WTC11 (cell line): ENCODE results near the gene VWA3B. TPM values are rescaled to one million over a fixed set of nuclear protein-coding genes. Genes with fewer than 3 reads are reported as not detected.
"Not testable (repeated sequence)": the region's sequence is repeated elsewhere in the genome, so short reads cannot be mapped to it uniquely, and the experiment has no call there.

Experiments used
- ATAC-seq: fragments of 200-7000 bp; cut with Tn5 transposase; 2 replicates; pipeline ENCODE4 v1.10.0; 2021; ENCODE audit warnings: mild to moderate bottlenecking, moderate library complexity
- CTCF ChIA-PET: fragments of 300-600 bp; sonication (Branson Sonifier 250); formaldehyde crosslinking; loops from one replicate; lab custom pipeline; 2021; ENCODE audit warnings: antibody characterized with exemption; lab: Charles Lee
- POLR2A ChIA-PET: fragments of 350-600 bp; sonication (Branson Sonifier 250); formaldehyde crosslinking; loops from one replicate; lab custom pipeline; 2021; ENCODE audit warnings: antibody characterized with exemption; lab: Charles Lee
- DNase-seq: peaks from one replicate; pipeline ENCODE4 v3.0.0; 2021; ENCODE audit warnings: low spot score
- H3K27ac Mint-ChIP-seq: 2 replicates; pipeline ENCODE4 v1.8.0; 2021; ENCODE audit warnings: mixed read lengths
- H3K27me3 Mint-ChIP-seq: 2 replicates; pipeline ENCODE4 v1.8.0; 2021; ENCODE audit warnings: low read depth, mild to moderate bottlenecking, moderate library complexity, mixed read lengths
- H3K36me3 Mint-ChIP-seq: 2 replicates; pipeline ENCODE4 v1.8.0; 2021; ENCODE audit warnings: mixed read lengths
- H3K4me1 Mint-ChIP-seq: 2 replicates; pipeline ENCODE4 v1.8.0; 2022; ENCODE audit warnings: mixed read lengths
- H3K4me3 Mint-ChIP-seq: 2 replicates; pipeline ENCODE4 v1.8.0; 2021; ENCODE audit warnings: mild to moderate bottlenecking, moderate library complexity, mixed read lengths
- H3K9me3 Mint-ChIP-seq: 2 replicates; pipeline ENCODE4 v1.8.0; 2021; ENCODE audit warnings: mixed read lengths
- ARID4B ChIP-seq: sonication (generic); formaldehyde crosslinking; IDR thresholded peaks from 2 replicates; pipeline ENCODE4 v1.8.0; 2023; ENCODE audit warnings: missing genetic modification reagents, mild to moderate bottlenecking, borderline replicate concordance
- ATF2 ChIP-seq: sonication (generic); formaldehyde crosslinking; IDR thresholded peaks from 2 replicates; pipeline ENCODE4 v1.8.1; 2022; ENCODE audit warnings: low read depth, missing genetic modification reagents, borderline replicate concordance
- ATF3 ChIP-seq: sonication (generic); formaldehyde crosslinking; conservative IDR thresholded peaks from 2 replicates; pipeline ENCODE4 v1.8.1; 2022; ENCODE audit warnings: mild to moderate bottlenecking, missing genetic modification reagents
- CREB1 ChIP-seq: sonication (generic); formaldehyde crosslinking; IDR thresholded peaks from 2 replicates; pipeline ENCODE4 v1.8.0; 2023; ENCODE audit warnings: mild to moderate bottlenecking, missing genetic modification reagents
- CTCF ChIP-seq: fragments of 200-600 bp; IDR thresholded peaks from 2 replicates; pipeline ENCODE4 v1.8.0; 2022; ENCODE audit warnings: antibody characterized with exemption
- GTF2I ChIP-seq: fragments of 250-450 bp; sonication (Bioruptor Pico); conservative IDR thresholded peaks from 2 replicates; pipeline ENCODE4 v1.4.0; 2021; ENCODE audit warnings: mild to moderate bottlenecking
- IRF1 ChIP-seq: sonication (generic); formaldehyde crosslinking; IDR thresholded peaks from 2 replicates; pipeline ENCODE4 v1.8.0; 2023; ENCODE audit warnings: missing genetic modification reagents
- PREB ChIP-seq: sonication (generic); formaldehyde crosslinking; IDR thresholded peaks from 2 replicates; pipeline ENCODE4 v1.8.1; 2022; ENCODE audit warnings: mild to moderate bottlenecking, missing genetic modification reagents, moderate library complexity, borderline replicate concordance
- SOX15 ChIP-seq: fragments of 250-450 bp; sonication (Bioruptor Pico); IDR thresholded peaks from 2 replicates; pipeline ENCODE4 v1.9.0; 2021; ENCODE audit warnings: mild to moderate bottlenecking
- ZNF219 ChIP-seq: sonication (generic); formaldehyde crosslinking; IDR thresholded peaks from 2 replicates; pipeline ENCODE4 v1.8.0; 2023; ENCODE audit warnings: missing genetic modification reagents, mild to moderate bottlenecking, borderline replicate concordance
- ZNF416 ChIP-seq: fragments of 250-450 bp; sonication (Bioruptor Pico); IDR thresholded peaks from 2 replicates; pipeline ENCODE4 v1.9.0; 2021; ENCODE audit warnings: mild to moderate bottlenecking, inconsistent platforms
- ZNF532 ChIP-seq: fragments of 250-450 bp; sonication (Bioruptor Pico); IDR thresholded peaks from 2 replicates; pipeline ENCODE4 v1.9.0; 2021; ENCODE audit warnings: mild to moderate bottlenecking, borderline replicate concordance
- total RNA-seq: library from RNA; stranded (reverse); gene quantifications from 3 replicates; pipeline ENCODE4 v1.2.3, GENCODE V29; 2021

Gene VWA3B
- total RNA-seq, 1 experiment from 2014 or later, result not detected

- TF ChIP-seq CTCF (no peak), ZNF532 (CRISPR knock-in tag) (no peak), IRF1 (CRISPR knock-in tag) (no peak), ZNF219 (CRISPR knock-in tag) (no peak), ATF2 (no peak), ATF3 (CRISPR knock-in tag) (no peak), ZNF416 (CRISPR knock-in tag) (no peak), GTF2I (CRISPR knock-in tag) (no peak)
Measured at GRCh38 chr2:98145070-98145469, 58.1 kb downstream of the VWA3B start (continued).

GRCh38 chr2:98147900-98148299, 60.9 kb downstream of the VWA3B start:
- POLR2A ChIA-PET, H3K4me1 Mint-ChIP-seq, CTCF ChIA-PET, H3K27me3 Mint-ChIP-seq, H3K4me3 Mint-ChIP-seq, ATAC-seq, H3K36me3 Mint-ChIP-seq, DNase-seq, H3K27ac Mint-ChIP-seq: not testable (repeated sequence)
- peaks cover 14% of the 10 kb centered on the region for H3K9me3 Mint-ChIP-seq

- DNase-seq, result no peak
Measured at GRCh38 chr2:98148595-98149332, 61.8 kb downstream of the VWA3B start.

More at GRCh38 chr2:98148595-98149332, 61.8 kb downstream of the VWA3B start:
- Mint-ChIP-seq H3K27me3 (no peaks in the 10 kb centered on the region), H3K4me3 (no peak overlapping the region), H3K36me3 (no peaks in the 10 kb centered on the region), H3K27ac (no peak overlapping the region), H3K4me1 (no peaks in the 10 kb centered on the region), H3K9me3 (peaks cover 14% of the 10 kb centered on the region)
- POLR2A ChIA-PET, result no interaction called here
- CTCF ChIA-PET, result interaction anchor here (0.6 kb wide), 1 partner anchor 507 kb away, joined by 3 read pairs; no protein-coding TSS in a partner anchor
- TF ChIP-seq ARID4B, result no peak
- TF ChIP-seq PREB (CRISPR knock-in tag), result no peak
- TF ChIP-seq SOX15 (CRISPR knock-in tag), result no peak
- TF ChIP-seq CREB1 (CRISPR knock-in tag), result no peak
- TF ChIP-seq, all 79 proteins: peak for 0
- no peak for ATAC-seq
